ENCODE data around the gene CRCP. TPM values are rescaled to one million over a fixed set of nuclear protein-coding genes. Genes with fewer than 3 reads are reported as not detected.
"Not testable (repeated sequence)": the region's sequence is repeated elsewhere in the genome, so short reads cannot be mapped to it uniquely, and the experiment has no call there.

Gene CRCP
- total and polyA plus RNA-seq, 3 experiments from 2014 or later, result 33.7 to 35.4 (median 34.1) TPM

- H3K36me3 ChIP-seq (ENCODE audit: insufficient read depth, low read length); H3K27me3 ChIP-seq (ENCODE audit: insufficient read depth, low read length, poor library complexity, severe bottlenecking); H3K4me3 ChIP-seq (ENCODE audit: low read length); CTCF ChIA-PET; H3K27ac ChIP-seq (ENCODE audit: low read depth, low read length); H3K9me3 ChIP-seq (ENCODE audit: low read length); H3K27me3 Mint-ChIP-seq; DNase-seq; H3K9me3 Mint-ChIP-seq: not testable (repeated sequence)
- POLR2A ChIA-PET, result interaction anchor here (0.5 kb wide), 1 partner anchor 518 kb away, joined by 4 read pairs; no protein-coding TSS in a partner anchor
- peaks cover 0 to 35% (median 0%) of the 10 kb centered on the region in 3 donors for H3K36me3 Mint-ChIP-seq
- peak overlapping the region; percentile 35 to 99 (median 86) for H3K27ac Mint-ChIP-seq
- H3K4me1 Mint-ChIP-seq, result peaks cover 45 to 61% (median 57%) of the 10 kb centered on the region in 3 donors
- peaks cover 38% of the 10 kb centered on the region for H3K4me1 ChIP-seq (ENCODE audit: insufficient read depth, low read length)
- H3K4me3 Mint-ChIP-seq, result peak overlapping the region; percentile 58 to 99 (median 94)
These were observed 2.2 kb downstream of the CRCP start for GRCh38 chr7:66116680-66117420.

DNA sequence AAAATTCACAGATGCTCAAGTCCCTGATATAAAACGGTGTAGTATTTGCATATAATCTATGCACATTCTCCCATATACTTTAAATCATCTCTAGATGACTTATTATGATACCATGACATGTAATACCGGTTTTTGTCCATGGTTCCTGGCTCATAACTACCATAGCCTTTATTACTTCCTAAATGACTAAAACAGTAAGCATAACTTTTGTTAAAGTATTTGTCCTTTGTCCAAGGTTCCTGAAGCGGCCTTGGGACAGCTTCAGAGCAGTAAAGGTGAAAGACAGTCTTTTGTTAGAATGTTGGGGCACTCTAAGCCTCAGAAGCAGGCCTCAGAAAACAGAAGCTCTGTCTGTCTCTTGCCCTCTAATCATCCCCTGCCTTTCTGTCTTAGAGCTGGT lies 4.0 kb downstream of the CRCP start:
- Histone ChIP-seq H3K27me3 (ENCODE audit: insufficient read depth, low read length, poor library complexity, severe bottlenecking) (no peaks in the 10 kb centered on the region), H3K4me1 (ENCODE audit: insufficient read depth, low read length) (peaks cover 38% of the 10 kb centered on the region), H3K36me3 (ENCODE audit: insufficient read depth, low read length) (no peaks in the 10 kb centered on the region), H3K4me3 (ENCODE audit: low read length) (no peak overlapping the region), H3K9me3 (ENCODE audit: low read length) (no peaks in the 10 kb centered on the region), H3K27ac (ENCODE audit: low read depth, low read length) (no peak overlapping the region)
- Mint-ChIP-seq H3K9me3 (no peaks in the 10 kb centered on the region), H3K4me1 (peaks cover 50 to 67% (median 65%) of the 10 kb centered on the region in 3 donors), H3K36me3 (peaks cover 0 to 40% (median 0%) of the 10 kb centered on the region in 3 donors), H3K27me3 (peaks cover 0 to 4% of the 10 kb centered on the region in 2 donors), H3K4me3 (peak overlapping the region in 2 of 7 donors; percentile 2 to 36), H3K27ac (peak overlapping the region in 6 of 8 donors; percentile 38 to 88 (median 80))
- ChIA-PET CTCF (no interaction called here), POLR2A (no interaction called here)
- no peak for DNase-seq

DNA sequence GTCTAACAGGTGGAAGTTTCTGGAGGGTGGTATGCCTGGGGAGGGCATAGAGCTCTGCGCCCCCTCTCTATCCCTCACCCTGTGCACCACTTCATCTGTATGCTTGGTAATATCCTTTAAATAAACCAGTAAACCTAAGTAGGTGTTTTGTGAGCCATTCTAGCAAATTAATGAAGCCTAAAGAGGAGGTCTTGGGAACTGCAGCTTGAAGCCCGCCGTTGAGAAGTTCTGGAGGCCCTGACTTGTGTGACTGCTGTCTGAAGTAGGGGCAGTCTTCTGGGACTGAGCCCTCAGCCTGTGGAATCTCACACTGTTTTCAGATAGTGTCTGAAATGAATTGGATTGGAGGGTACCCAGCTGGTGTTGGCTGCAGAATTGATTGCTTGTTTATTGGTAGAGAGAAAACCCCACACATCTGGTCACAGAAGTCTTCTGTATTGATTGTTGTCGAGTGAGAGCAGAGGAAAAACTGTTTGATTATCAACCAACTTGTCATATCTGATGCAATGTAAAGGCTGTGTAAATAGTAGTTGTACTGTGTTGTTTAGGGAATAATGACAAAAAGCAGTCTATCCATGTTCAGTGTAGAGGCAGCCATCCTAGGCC lies 4.7 kb downstream of the CRCP start:
- Mint-ChIP-seq H3K27me3 (peaks cover 0 to 4% of the 10 kb centered on the region in 2 donors), H3K4me3 (peak overlapping the region in 2 of 7 donors; percentile 4 to 36), H3K27ac (peak overlapping the region; percentile 17 to 88 (median 54)), H3K4me1 (peaks cover 52 to 68% (median 66%) of the 10 kb centered on the region in 3 donors), H3K9me3 (no peaks in the 10 kb centered on the region), H3K36me3 (peaks cover 0 to 40% (median 0%) of the 10 kb centered on the region in 3 donors)
- Histone ChIP-seq H3K9me3 (ENCODE audit: low read length) (no peaks in the 10 kb centered on the region), H3K36me3 (ENCODE audit: insufficient read depth, low read length) (no peaks in the 10 kb centered on the region), H3K27ac (ENCODE audit: low read depth, low read length) (no peak overlapping the region), H3K27me3 (ENCODE audit: insufficient read depth, low read length, poor library complexity, severe bottlenecking) (no peaks in the 10 kb centered on the region), H3K4me3 (ENCODE audit: low read length) (no peak overlapping the region), H3K4me1 (ENCODE audit: insufficient read depth, low read length) (peaks cover 33% of the 10 kb centered on the region)
- no peak for DNase-seq
- POLR2A ChIA-PET, result no interaction called here
- CTCF ChIA-PET, result no interaction called here

DNA sequence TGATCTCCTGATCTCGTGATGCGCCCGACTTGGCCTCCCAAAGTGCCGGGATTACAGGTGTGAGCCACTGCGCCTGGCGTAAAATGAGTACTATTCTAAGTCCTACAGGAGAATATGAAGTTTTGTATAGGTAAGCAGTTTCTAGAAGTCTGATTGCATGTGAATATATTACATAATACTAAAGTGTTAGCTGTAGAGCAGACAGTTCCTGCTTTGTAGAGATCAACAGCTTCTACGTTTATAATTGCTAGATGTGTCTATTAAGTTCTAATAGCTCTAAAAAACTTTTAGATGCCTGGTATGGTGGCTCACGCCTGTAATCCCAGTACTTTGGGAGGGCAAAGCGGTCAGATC lies 8.5 kb downstream of the CRCP start:
- no peaks in the 10 kb centered on the region for H3K9me3 Mint-ChIP-seq
- peak overlapping the region in 2 of 8 donors; percentile 12 to 36 for H3K27ac Mint-ChIP-seq
- peaks cover 0 to 29% (median 0%) of the 10 kb centered on the region in 3 donors for H3K36me3 Mint-ChIP-seq
- no peaks in the 10 kb centered on the region for H3K27me3 ChIP-seq (ENCODE audit: insufficient read depth, low read length, poor library complexity, severe bottlenecking)
- no peaks in the 10 kb centered on the region for H3K27me3 Mint-ChIP-seq
- CTCF ChIA-PET, result no interaction called here
- H3K4me3 ChIP-seq (ENCODE audit: low read length), result no peak overlapping the region
- H3K4me1 Mint-ChIP-seq, result peaks cover 59 to 70% (median 65%) of the 10 kb centered on the region in 3 donors
- no peaks in the 10 kb centered on the region for H3K36me3 ChIP-seq (ENCODE audit: insufficient read depth, low read length)
- POLR2A ChIA-PET, result interaction anchor here (0.6 kb wide), 1 partner anchor 125 kb away, joined by 6 read pairs; no protein-coding TSS in a partner anchor
- H3K27ac ChIP-seq (ENCODE audit: low read depth, low read length), result no peak overlapping the region
- H3K9me3 ChIP-seq (ENCODE audit: low read length), result no peaks in the 10 kb centered on the region
- H3K4me1 ChIP-seq (ENCODE audit: insufficient read depth, low read length), result peaks cover 22% of the 10 kb centered on the region
- DNase-seq, result no peak
- peak overlapping the region in 1 of 7 donors; percentile 23 for H3K4me3 Mint-ChIP-seq

DNA sequence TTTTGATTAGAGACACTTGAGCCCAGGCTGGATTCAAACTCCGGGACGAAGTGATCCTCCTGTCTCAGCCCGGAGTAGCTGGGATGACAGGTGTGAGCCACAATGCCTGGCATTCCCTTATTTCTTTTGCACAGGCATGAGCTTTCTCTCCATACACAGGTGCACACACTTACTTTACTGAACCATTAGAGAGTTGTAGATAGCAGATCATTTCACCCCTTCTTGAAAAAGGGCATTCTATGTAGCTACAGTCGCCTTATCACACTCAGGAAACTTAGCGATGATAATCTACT lies 9.9 kb downstream of the CRCP start:
- Mint-ChIP-seq H3K36me3 (peaks cover 0 to 21% (median 0%) of the 10 kb centered on the region in 3 donors), H3K27ac (peak overlapping the region in 6 of 8 donors; percentile 61 to 91 (median 83)), H3K4me1 (peaks cover 49 to 60% (median 55%) of the 10 kb centered on the region in 3 donors), H3K4me3 (peak overlapping the region in 4 of 7 donors; percentile 4 to 47 (median 34))
- DNase-seq; H3K4me3 ChIP-seq (ENCODE audit: low read length); POLR2A ChIA-PET; H3K27ac ChIP-seq (ENCODE audit: low read depth, low read length); H3K27me3 ChIP-seq (ENCODE audit: insufficient read depth, low read length, poor library complexity, severe bottlenecking); H3K9me3 Mint-ChIP-seq; H3K9me3 ChIP-seq (ENCODE audit: low read length); H3K36me3 ChIP-seq (ENCODE audit: insufficient read depth, low read length); CTCF ChIA-PET; H3K27me3 Mint-ChIP-seq: not testable (repeated sequence)
- H3K4me1 ChIP-seq (ENCODE audit: insufficient read depth, low read length), result peaks cover 18% of the 10 kb centered on the region

- no peaks in the 10 kb centered on the region for H3K27me3 Mint-ChIP-seq
- H3K27me3 ChIP-seq (ENCODE audit: insufficient read depth, low read length, poor library complexity, severe bottlenecking), result no peaks in the 10 kb centered on the region
- H3K4me3 ChIP-seq (ENCODE audit: low read length), result no peak overlapping the region
- H3K27ac ChIP-seq (ENCODE audit: low read depth, low read length), result peak overlapping the region; percentile 12
- peak overlapping the region in 6 of 7 donors; percentile 2 to 51 (median 28) for H3K4me3 Mint-ChIP-seq
- peaks cover 51 to 61% (median 56%) of the 10 kb centered on the region in 3 donors for H3K4me1 Mint-ChIP-seq
- DNase-seq, result peak in 1 of 5 donors; percentile 7
- POLR2A ChIA-PET, result no interaction called here
- H3K4me1 ChIP-seq (ENCODE audit: insufficient read depth, low read length), result peaks cover 18% of the 10 kb centered on the region
- H3K36me3 Mint-ChIP-seq, result peaks cover 0 to 22% (median 0%) of the 10 kb centered on the region in 3 donors
- H3K9me3 ChIP-seq (ENCODE audit: low read length), result no peaks in the 10 kb centered on the region
- H3K36me3 ChIP-seq (ENCODE audit: insufficient read depth, low read length), result no peaks in the 10 kb centered on the region
- no peaks in the 10 kb centered on the region for H3K9me3 Mint-ChIP-seq
- CTCF ChIA-PET, result no interaction called here
- H3K27ac Mint-ChIP-seq, result peak overlapping the region; percentile 56 to 91 (median 82)
These were observed 10.5 kb downstream of the CRCP start for GRCh38 chr7:66125052-66125694.

GRCh38 chr7:66125781-66126352 lies 11.2 kb downstream of the CRCP start:
- H3K27me3 ChIP-seq (ENCODE audit: insufficient read depth, low read length, poor library complexity, severe bottlenecking); CTCF ChIA-PET; H3K4me3 ChIP-seq (ENCODE audit: low read length); H3K9me3 Mint-ChIP-seq; H3K27me3 Mint-ChIP-seq; POLR2A ChIA-PET; H3K9me3 ChIP-seq (ENCODE audit: low read length); H3K36me3 ChIP-seq (ENCODE audit: insufficient read depth, low read length): not testable (repeated sequence)
- H3K4me1 ChIP-seq (ENCODE audit: insufficient read depth, low read length), result peaks cover 18% of the 10 kb centered on the region
- H3K4me3 Mint-ChIP-seq, result peak overlapping the region in 5 of 7 donors; percentile 1 to 54 (median 23)
- H3K4me1 Mint-ChIP-seq, result peaks cover 47 to 55% (median 51%) of the 10 kb centered on the region in 3 donors
- H3K36me3 Mint-ChIP-seq, result peaks cover 0 to 24% (median 2%) of the 10 kb centered on the region in 3 donors
- H3K27ac Mint-ChIP-seq, result peak overlapping the region; percentile 53 to 91 (median 84)
- peak in 1 of 5 donors; percentile 17 for DNase-seq
- H3K27ac ChIP-seq (ENCODE audit: low read depth, low read length), result peak overlapping the region; percentile 12

DNA sequence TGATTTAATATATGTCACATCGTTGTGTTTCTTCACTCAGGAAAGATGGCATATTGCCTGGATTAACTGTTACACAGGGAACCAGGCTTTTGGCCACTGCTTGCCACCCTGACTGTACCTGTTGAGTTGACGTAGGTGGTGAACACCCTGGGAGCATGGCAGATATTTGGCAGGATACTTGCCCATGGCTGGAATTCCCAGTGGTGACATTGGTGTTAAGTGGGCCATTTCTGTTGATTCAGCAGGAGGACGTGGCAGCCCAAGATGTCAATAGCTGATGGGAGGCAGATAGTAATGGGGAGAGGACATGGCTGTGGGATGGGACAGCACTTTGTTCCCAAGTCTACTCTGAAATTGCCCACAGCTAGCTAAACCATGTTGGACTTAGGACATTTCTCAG lies 12.5 kb downstream of the CRCP start:
- CTCF ChIA-PET; H3K9me3 ChIP-seq (ENCODE audit: low read length); H3K36me3 ChIP-seq (ENCODE audit: insufficient read depth, low read length); H3K27ac ChIP-seq (ENCODE audit: low read depth, low read length); DNase-seq; H3K9me3 Mint-ChIP-seq; H3K27me3 ChIP-seq (ENCODE audit: insufficient read depth, low read length, poor library complexity, severe bottlenecking); POLR2A ChIA-PET; H3K4me3 Mint-ChIP-seq; H3K27me3 Mint-ChIP-seq; H3K4me3 ChIP-seq (ENCODE audit: low read length): not testable (repeated sequence)
- H3K36me3 Mint-ChIP-seq, result peaks cover under 1 to 30% (median 3%) of the 10 kb centered on the region in 3 donors
- peak overlapping the region in 1 of 8 donors; percentile 71 for H3K27ac Mint-ChIP-seq
- H3K4me1 ChIP-seq (ENCODE audit: insufficient read depth, low read length), result peaks cover 18% of the 10 kb centered on the region
- H3K4me1 Mint-ChIP-seq, result peaks cover 47 to 49% (median 47%) of the 10 kb centered on the region in 3 donors

Measured in CD8-positive, alpha-beta memory T cell (primary cell).